Lower lobe of right lung (tissue), 2 donors: ENCODE data around the gene LRRTM2. TPM values are rescaled to one million over a fixed set of nuclear protein-coding genes. Genes with fewer than 3 reads are reported as not detected.

Source experiments
- ATAC-seq, 2 donors: fragments of 200-7000 bp; cut with Tn5 transposase; one replicate each; pipeline ENCODE4 v1.9.1; 2020 to 2022; ENCODE audit warnings: mild to moderate bottlenecking in 2 of 2, moderate library complexity in 2 of 2
- DNase-seq: peaks from one replicate; pipeline ENCODE4 v3.0.0-alpha.2; 2020
- H3K27ac ChIP-seq: fragments of 200-600 bp; one replicate; pipeline ENCODE4 v1.8.0; 2022
- H3K27me3 ChIP-seq: fragments of 200-600 bp; one replicate; pipeline ENCODE4 v1.8.0; 2022; ENCODE audit warnings: low read depth
- H3K36me3 ChIP-seq: fragments of 200-600 bp; one replicate; pipeline ENCODE4 v1.8.0; 2022; ENCODE audit warnings: mild to moderate bottlenecking
- H3K4me1 ChIP-seq: fragments of 200-600 bp; one replicate; pipeline ENCODE4 v1.8.0; 2022
- H3K4me3 ChIP-seq: fragments of 200-600 bp; one replicate; pipeline ENCODE4 v1.8.0; 2022; ENCODE audit warnings: mild to moderate bottlenecking
- H3K9me3 ChIP-seq: fragments of 200-600 bp; one replicate; pipeline ENCODE4 v1.8.0; 2022
- CTCF ChIP-seq: fragments of 200-600 bp; IDR thresholded peaks from one replicate; pipeline ENCODE4 v1.8.0; 2022; ENCODE audit warnings: antibody characterized with exemption, mild to moderate bottlenecking
- intact Hi-C: fragments of 100-400 bp; cut with DNase I; formaldehyde crosslinking; loops from one replicate; pipeline ENCODE4 v1.11.0; 2022
- total RNA-seq: library from RNA; stranded (reverse); fragmentation: NEBNext Ultra II Directional; extraction: Animal tissue kit (Norgen Biotek cat#: 25700); gene quantifications from one replicate; pipeline ENCODE4 v1.2.1, GENCODE V29; 2021
- donor health status: DM: no; HTN: yes; CAD: no; lungs with severe emphysema.

LRRTM2 gene
- total RNA-seq, 1 donor from 2014 or later = 0.30 TPM

GRCh38 chr5:138909734-138910133 lies 34.6 kb upstream of the LRRTM2 start:
- DNase-seq (no peak), ATAC-seq (no peak)
- intact Hi-C loops = no loop called here
- no peak for TF ChIP-seq CTCF
- H3K27me3 ChIP-seq = no peaks in the 10 kb centered on the region
- no peak overlapping the region for H3K27ac ChIP-seq
- H3K36me3 ChIP-seq = peaks cover 73% of the 10 kb centered on the region
- H3K4me1 ChIP-seq = no peaks in the 10 kb centered on the region
- H3K9me3 ChIP-seq = no peaks in the 10 kb centered on the region
- no peak overlapping the region for H3K4me3 ChIP-seq

- Histone ChIP-seq H3K9me3 (no peaks in the 10 kb centered on the region), H3K27ac (no peak overlapping the region), H3K4me3 (no peak overlapping the region), H3K27me3 (no peaks in the 10 kb centered on the region), H3K4me1 (peaks cover 19% of the 10 kb centered on the region), H3K36me3 (peaks cover 82% of the 10 kb centered on the region)
- peak; percentile 59 to 74 for ATAC-seq
- intact Hi-C loops = no loop called here
- DNase-seq = no peak
- TF ChIP-seq CTCF = no peak
These were observed 30.4 kb upstream of the LRRTM2 start for GRCh38 chr5:138905541-138905940.

- Histone ChIP-seq H3K9me3 (no peaks in the 10 kb centered on the region), H3K27ac (no peak overlapping the region), H3K36me3 (peaks cover 75% of the 10 kb centered on the region), H3K27me3 (no peaks in the 10 kb centered on the region), H3K4me1 (peaks cover 25% of the 10 kb centered on the region), H3K4me3 (no peak overlapping the region)
- no peak for DNase-seq
- no peak for TF ChIP-seq CTCF
- intact Hi-C loops = no loop called here
- ATAC-seq = no peak
These were observed 28.1 kb upstream of the LRRTM2 start for GRCh38 chr5:138903130-138903775.

GRCh38 chr5:138901716-138902115 lies 26.6 kb upstream of the LRRTM2 start:
- peaks cover 63% of the 10 kb centered on the region for H3K36me3 ChIP-seq
- H3K4me3 ChIP-seq = no peak overlapping the region
- H3K27me3 ChIP-seq = no peaks in the 10 kb centered on the region
- H3K9me3 ChIP-seq = no peaks in the 10 kb centered on the region
- intact Hi-C loops = no loop called here
- DNase-seq = no peak
- peaks cover 25% of the 10 kb centered on the region for H3K4me1 ChIP-seq
- H3K27ac ChIP-seq = no peak overlapping the region
- ATAC-seq = no peak
- no peak for TF ChIP-seq CTCF

- Histone ChIP-seq H3K4me3 (no peak overlapping the region), H3K36me3 (peaks cover 50% of the 10 kb centered on the region), H3K4me1 (peaks cover 25% of the 10 kb centered on the region), H3K27me3 (no peaks in the 10 kb centered on the region), H3K27ac (no peak overlapping the region), H3K9me3 (no peaks in the 10 kb centered on the region)
- DNase-seq (no peak), ATAC-seq (no peak)
- intact Hi-C loops = no loop called here
- no peak for TF ChIP-seq CTCF
These were observed 25.3 kb upstream of the LRRTM2 start for GRCh38 chr5:138900281-138900965.
